Measurements from ENCODE around the gene COP1.

The COP1 gene

GRCh38 chr1:175922254-175922881, 284.7 kb downstream of the COP1 start:
- no peak overlapping the region for H2BK5ac ChIP-seq (ENCODE audit: low read length)
- peaks cover 1 to 4% of the 10 kb centered on the region in 2 donors for H3K4me1 ChIP-seq (ENCODE audit: control insufficient read depth in 2 of 2, insufficient read depth in 1 of 2, low read depth in 1 of 2, low read length in 2 of 2)
- peaks cover 0 to 6% of the 10 kb centered on the region in 2 donors for H3K9me3 ChIP-seq (replicated peaks in 1 of 2; ENCODE audit: control insufficient read depth in 2 of 2, insufficient read depth in 1 of 2, low read depth in 1 of 2, low read length in 2 of 2)
- H3K27me3 ChIP-seq (ENCODE audit: control insufficient read depth in 3 of 3, insufficient read depth in 3 of 3, low read depth in 1 of 3, low read length in 3 of 3): no peaks in the 10 kb centered on the region
- no peak overlapping the region for H3K4me2 ChIP-seq (ENCODE audit: insufficient read depth, low read length, poor library complexity, severe bottlenecking)
- no peak overlapping the region for H3K9ac ChIP-seq (ENCODE audit: low read depth, low read length, poor library complexity)
- no peak overlapping the region for H2AK5ac ChIP-seq (ENCODE audit: low read depth, low read length)
- no peak overlapping the region for H2BK120ac ChIP-seq (ENCODE audit: low read depth, low read length)
- H2BK15ac ChIP-seq (ENCODE audit: low read length): no peak overlapping the region
- DNase-seq (ENCODE audit: low spot score): no peak
- no peak overlapping the region for H3K18ac ChIP-seq (ENCODE audit: low read length)
- H2AFZ ChIP-seq (ENCODE audit: low read length): no peak overlapping the region
- no peak overlapping the region for H3K27ac ChIP-seq (replicated peaks; ENCODE audit: low read length)
- H3K4me3 ChIP-seq (ENCODE audit: low read length in 2 of 2): no peak overlapping the region
- no peak overlapping the region for H4K8ac ChIP-seq (ENCODE audit: low read depth, low read length)
- no peak overlapping the region for H4K91ac ChIP-seq (ENCODE audit: low read depth, low read length, poor library complexity)
- peaks cover 0 to 4% of the 10 kb centered on the region in 2 donors for H3K36me3 ChIP-seq (replicated peaks in 1 of 2; ENCODE audit: control insufficient read depth in 2 of 2, insufficient read depth in 2 of 2, low read length in 2 of 2)
- no peaks in the 10 kb centered on the region for H3K79me1 ChIP-seq (ENCODE audit: low read depth, low read length)
- H2BK12ac ChIP-seq (ENCODE audit: low read length): no peak overlapping the region
- no peak overlapping the region for H3K23ac ChIP-seq (ENCODE audit: low read depth, low read length, poor library complexity)
- H3K14ac ChIP-seq (ENCODE audit: low read length): no peak overlapping the region
- WGBS, 2 donors (ENCODE audit: extremely low coverage in 2 of 2, insufficient read length in 2 of 2, insufficient replicate concordance in 1 of 2): no CpG with 5 or more reads among the region's 3 CpGs
- H3K4ac ChIP-seq (ENCODE audit: low read length): no peak overlapping the region

DNA sequence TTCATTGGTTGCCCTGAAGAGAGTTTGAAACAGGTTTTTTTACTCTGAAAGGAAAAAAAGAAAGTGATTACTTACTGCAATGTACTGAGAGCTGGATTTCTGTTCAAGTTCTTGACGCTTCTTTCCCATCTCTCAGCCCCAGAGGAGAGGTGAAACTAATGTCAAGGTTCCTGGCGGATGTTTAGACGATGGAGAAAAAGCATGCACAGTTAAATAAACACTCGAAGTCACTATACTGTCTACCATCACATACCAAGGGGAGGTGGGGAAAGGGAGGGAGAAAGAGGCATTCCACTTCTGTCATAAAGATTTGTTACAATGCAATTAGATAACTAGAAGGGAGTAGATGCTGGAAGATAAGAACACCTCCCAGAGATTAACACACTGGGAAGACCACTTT, 286.7 kb downstream of the COP1 start:
- Histone ChIP-seq H3K4me3 (ENCODE audit: low read length in 2 of 2) (no peak overlapping the region), H3K4me2 (ENCODE audit: insufficient read depth, low read length, poor library complexity, severe bottlenecking) (no peak overlapping the region), H3K27ac (replicated peaks; ENCODE audit: low read length) (no peak overlapping the region), H2BK120ac (ENCODE audit: low read depth, low read length) (no peak overlapping the region), H2BK15ac (ENCODE audit: low read length) (no peak overlapping the region), H3K18ac (ENCODE audit: low read length) (no peak overlapping the region), H2BK5ac (ENCODE audit: low read length) (no peak overlapping the region), H4K8ac (ENCODE audit: low read depth, low read length) (no peak overlapping the region), H3K27me3 (ENCODE audit: control insufficient read depth in 3 of 3, insufficient read depth in 3 of 3, low read depth in 1 of 3, low read length in 3 of 3) (no peaks in the 10 kb centered on the region), H3K23ac (ENCODE audit: low read depth, low read length, poor library complexity) (no peak overlapping the region), H3K79me1 (ENCODE audit: low read depth, low read length) (no peaks in the 10 kb centered on the region), H2AK5ac (ENCODE audit: low read depth, low read length) (no peak overlapping the region), H3K4ac (ENCODE audit: low read length) (no peak overlapping the region), H4K91ac (ENCODE audit: low read depth, low read length, poor library complexity) (no peak overlapping the region), H2AFZ (ENCODE audit: low read length) (no peak overlapping the region), H3K14ac (ENCODE audit: low read length) (no peak overlapping the region), H3K36me3 (replicated peaks in 1 of 2; ENCODE audit: control insufficient read depth in 2 of 2, insufficient read depth in 2 of 2, low read length in 2 of 2) (peaks cover 0 to 4% of the 10 kb centered on the region in 2 donors), H2BK12ac (ENCODE audit: low read length) (no peak overlapping the region), H3K4me1 (ENCODE audit: control insufficient read depth in 2 of 2, insufficient read depth in 1 of 2, low read depth in 1 of 2, low read length in 2 of 2) (peaks cover 1 to 4% of the 10 kb centered on the region in 2 donors), H3K9ac (ENCODE audit: low read depth, low read length, poor library complexity) (no peak overlapping the region), H3K9me3 (replicated peaks in 1 of 2; ENCODE audit: control insufficient read depth in 2 of 2, insufficient read depth in 1 of 2, low read depth in 1 of 2, low read length in 2 of 2) (peaks cover 0 to 6% of the 10 kb centered on the region in 2 donors)
- DNase-seq (ENCODE audit: low spot score): no peak
- no CpG with 5 or more reads among the region's 4 CpGs for WGBS, 2 donors (ENCODE audit: extremely low coverage in 2 of 2, insufficient read length in 2 of 2, insufficient replicate concordance in 1 of 2)

GRCh38 chr1:175919001-175919400, 288.1 kb downstream of the COP1 start:
- no peak for DNase-seq (ENCODE audit: low spot score)
- Histone ChIP-seq H2BK120ac (ENCODE audit: low read depth, low read length) (no peak overlapping the region), H3K27ac (replicated peaks; ENCODE audit: low read length) (no peak overlapping the region), H2AFZ (ENCODE audit: low read length) (no peak overlapping the region), H2BK15ac (ENCODE audit: low read length) (no peak overlapping the region), H2BK12ac (ENCODE audit: low read length) (no peak overlapping the region), H3K9ac (ENCODE audit: low read depth, low read length, poor library complexity) (no peak overlapping the region), H3K14ac (ENCODE audit: low read length) (no peak overlapping the region), H3K23ac (ENCODE audit: low read depth, low read length, poor library complexity) (no peak overlapping the region), H3K36me3 (replicated peaks in 1 of 2; ENCODE audit: control insufficient read depth in 2 of 2, insufficient read depth in 2 of 2, low read length in 2 of 2) (peaks cover 0 to 4% of the 10 kb centered on the region in 2 donors), H3K79me1 (ENCODE audit: low read depth, low read length) (no peaks in the 10 kb centered on the region), H3K4ac (ENCODE audit: low read length) (no peak overlapping the region), H2BK5ac (ENCODE audit: low read length) (no peak overlapping the region), H3K4me1 (ENCODE audit: control insufficient read depth in 2 of 2, insufficient read depth in 1 of 2, low read depth in 1 of 2, low read length in 2 of 2) (peaks cover 1 to 4% of the 10 kb centered on the region in 2 donors), H3K18ac (ENCODE audit: low read length) (no peak overlapping the region), H3K9me3 (replicated peaks in 1 of 2; ENCODE audit: control insufficient read depth in 2 of 2, insufficient read depth in 1 of 2, low read depth in 1 of 2, low read length in 2 of 2) (peaks cover 0 to 6% of the 10 kb centered on the region in 2 donors), H4K91ac (ENCODE audit: low read depth, low read length, poor library complexity) (no peak overlapping the region), H3K4me3 (ENCODE audit: low read length in 2 of 2) (no peak overlapping the region), H3K27me3 (ENCODE audit: control insufficient read depth in 3 of 3, insufficient read depth in 3 of 3, low read depth in 1 of 3, low read length in 3 of 3) (no peaks in the 10 kb centered on the region), H4K8ac (ENCODE audit: low read depth, low read length) (no peak overlapping the region), H2AK5ac (ENCODE audit: low read depth, low read length) (no peak overlapping the region), H3K4me2 (ENCODE audit: insufficient read depth, low read length, poor library complexity, severe bottlenecking) (no peak overlapping the region)
- no CpG with 5 or more reads among the region's 1 CpG for WGBS, 2 donors (ENCODE audit: extremely low coverage in 2 of 2, insufficient read length in 2 of 2, insufficient replicate concordance in 1 of 2)

DNA sequence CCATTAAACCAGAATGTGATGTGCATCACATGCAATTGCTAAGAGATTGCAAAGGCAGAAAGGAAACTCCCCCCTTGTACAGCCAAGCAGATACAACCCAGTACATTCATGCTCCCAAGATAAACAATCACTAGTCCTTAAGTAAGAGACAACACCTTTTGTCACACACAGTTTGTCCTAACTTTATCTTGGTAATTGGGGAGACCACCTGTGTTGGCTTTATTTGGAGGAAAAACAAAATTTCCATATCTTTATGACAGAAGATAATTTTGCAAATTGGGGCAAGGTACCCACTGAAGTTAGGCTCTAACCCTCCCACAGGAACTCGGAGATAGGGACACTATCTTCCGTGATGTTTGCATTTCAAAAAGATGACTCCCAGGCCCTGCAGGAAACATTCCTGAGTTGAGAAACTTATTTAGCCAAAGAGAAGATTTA, 288.7 kb downstream of the COP1 start:
- no peak overlapping the region for H3K4me3 ChIP-seq (ENCODE audit: low read length in 2 of 2)
- peaks cover 1 to 4% of the 10 kb centered on the region in 2 donors for H3K4me1 ChIP-seq (ENCODE audit: control insufficient read depth in 2 of 2, insufficient read depth in 1 of 2, low read depth in 1 of 2, low read length in 2 of 2)
- no peaks in the 10 kb centered on the region for H3K27me3 ChIP-seq (ENCODE audit: control insufficient read depth in 3 of 3, insufficient read depth in 3 of 3, low read depth in 1 of 3, low read length in 3 of 3)
- H4K91ac ChIP-seq (ENCODE audit: low read depth, low read length, poor library complexity): no peak overlapping the region
- H2BK5ac ChIP-seq (ENCODE audit: low read length): no peak overlapping the region
- no peak overlapping the region for H3K18ac ChIP-seq (ENCODE audit: low read length)
- WGBS, 2 donors (ENCODE audit: extremely low coverage in 2 of 2, insufficient read length in 2 of 2, insufficient replicate concordance in 1 of 2): no CpG with 5 or more reads among the region's 2 CpGs
- no peak overlapping the region for H2AFZ ChIP-seq (ENCODE audit: low read length)
- H2BK12ac ChIP-seq (ENCODE audit: low read length): no peak overlapping the region
- H2BK120ac ChIP-seq (ENCODE audit: low read depth, low read length): no peak overlapping the region
- no peaks in the 10 kb centered on the region for H3K79me1 ChIP-seq (ENCODE audit: low read depth, low read length)
- no peak overlapping the region for H2AK5ac ChIP-seq (ENCODE audit: low read depth, low read length)
- peaks cover 0 to 4% of the 10 kb centered on the region in 2 donors for H3K36me3 ChIP-seq (replicated peaks in 1 of 2; ENCODE audit: control insufficient read depth in 2 of 2, insufficient read depth in 2 of 2, low read length in 2 of 2)
- no peak overlapping the region for H4K8ac ChIP-seq (ENCODE audit: low read depth, low read length)
- H3K9me3 ChIP-seq (replicated peaks in 1 of 2; ENCODE audit: control insufficient read depth in 2 of 2, insufficient read depth in 1 of 2, low read depth in 1 of 2, low read length in 2 of 2): peaks cover 0 to 6% of the 10 kb centered on the region in 2 donors
- no peak overlapping the region for H3K9ac ChIP-seq (ENCODE audit: low read depth, low read length, poor library complexity)
- H2BK15ac ChIP-seq (ENCODE audit: low read length): no peak overlapping the region
- no peak overlapping the region for H3K4me2 ChIP-seq (ENCODE audit: insufficient read depth, low read length, poor library complexity, severe bottlenecking)
- no peak overlapping the region for H3K14ac ChIP-seq (ENCODE audit: low read length)
- DNase-seq (ENCODE audit: low spot score): no peak
- no peak overlapping the region for H3K4ac ChIP-seq (ENCODE audit: low read length)
- H3K27ac ChIP-seq (replicated peaks; ENCODE audit: low read length): no peak overlapping the region
- H3K23ac ChIP-seq (ENCODE audit: low read depth, low read length, poor library complexity): no peak overlapping the region

Data from neuronal stem cell (in vitro differentiated cells).